ENCODE data around the gene DEXI. TPM values are rescaled to one million over a fixed set of nuclear protein-coding genes. Genes with fewer than 3 reads are reported as not detected.

The DEXI gene
- total and polyA plus RNA-seq, 2 of the 4 experiments (the other 2 are of a cell fraction): 43.7 to 63.6 TPM

GRCh38 chr16:10972819-10973464 is 30.7 kb upstream of the DEXI start:
- no peaks in the 10 kb centered on the region for H3K27me3 ChIP-seq (ENCODE audit: control insufficient read depth, insufficient read depth, low read length)
- peak overlapping the region; percentile 21 for H2BK120ac ChIP-seq (ENCODE audit: low read depth, low read length)
- no peak overlapping the region for H3K9ac ChIP-seq (ENCODE audit: low read depth, low read length)
- H3K4me1 ChIP-seq (ENCODE audit: control insufficient read depth, insufficient read depth, low read length): peaks cover 16% of the 10 kb centered on the region
- DNase-seq: no peak
- peaks cover 17% of the 10 kb centered on the region for H3K36me3 ChIP-seq (ENCODE audit: control insufficient read depth, insufficient read depth, low read length)
- WGBS, 2 experiments (ENCODE audit: extremely low coverage in 2 of 2, insufficient read length in 1 of 2): 83% methylated on average over 2 of the region's 12 CpGs; no CpG with 5 or more reads in 1 of the 2 experiments
- ATAC-seq (ENCODE audit: low read depth): no peak
- peak overlapping the region; percentile 34 for H3K4ac ChIP-seq (ENCODE audit: low read depth, low read length)
- H3K27ac ChIP-seq (ENCODE audit: insufficient read depth, low read length): peak overlapping the region; percentile 77; the same call in 1 of the 2 replicates
- peak overlapping the region; percentile 91; the same call in 1 of the 3 replicates for H2BK15ac ChIP-seq (ENCODE audit: low read depth, low read length)
- no peak overlapping the region for H3K4me3 ChIP-seq (ENCODE audit: insufficient read depth, low read depth, low read length)
- no peak overlapping the region for H2AK9ac ChIP-seq (replicated peaks; ENCODE audit: low read depth, low read length, poor library complexity)
- H3K9me3 ChIP-seq (ENCODE audit: control insufficient read depth, insufficient read depth, low read length): no peaks in the 10 kb centered on the region
- peak overlapping the region; percentile 72 for H3K18ac ChIP-seq (ENCODE audit: low read depth, low read length)
- H3K23ac ChIP-seq (ENCODE audit: low read depth, low read length): no peak overlapping the region
- peak overlapping the region; percentile 77 for H4K91ac ChIP-seq (ENCODE audit: insufficient read depth, low read depth, low read length)
- ChIA-PET CTCF (interaction anchor here (0.6 to 1.1 kb wide), 2 partner anchors 31 to 283 kb away, joined by 3 to 4 read pairs; partner anchors contain the start of gene SOCS1), POLR2A (ENCODE audit: unreplicated experiment) (interaction anchor here (1.2 kb wide), 1 partner anchor 282 kb away, joined by 5 read pairs; no protein-coding TSS in a partner anchor)
- peak overlapping the region; percentile 88 for H4K5ac ChIP-seq (ENCODE audit: low read depth, low read length)
- peaks cover 6% of the 10 kb centered on the region; the same call in 1 of the 2 replicates for H3K9me1 ChIP-seq (ENCODE audit: insufficient read depth, low read length)
- no peak overlapping the region for H2AFZ ChIP-seq (replicated peaks; ENCODE audit: low read length, poor library complexity)
- H2AK5ac ChIP-seq (ENCODE audit: low read depth, low read length): peak overlapping the region; percentile 32; the same call in 1 of the 2 replicates
- peaks cover 3 to 21% of the 10 kb centered on the region in 2 experiments; a peak in 2 of 4 replicates for H3K79me1 ChIP-seq (ENCODE audit: low read depth in 1 of 2, low read length in 2 of 2)
- H2BK5ac ChIP-seq (ENCODE audit: low read depth, low read length, poor library complexity, severe bottlenecking): no peak overlapping the region
- H4K8ac ChIP-seq (ENCODE audit: low read depth in 2 of 2, low read length in 2 of 2): peak overlapping the region in 1 of 2 experiments; percentile 35; a peak in 1 of 4 replicates
- in situ Hi-C loops (cut with MboI; ENCODE audit: low sequenced_read_pairs): loop anchor here (25.0 kb wide), 2 partner anchors 564 to 839 kb away; a partner anchor contains a TSS
- dilution Hi-C loops (cut with HindIII; ENCODE audit: low sequenced_read_pairs, unreplicated experiment): no loop called here
- no peak overlapping the region for H3K56ac ChIP-seq (ENCODE audit: extremely low read depth, insufficient read depth, low read length)
- peak overlapping the region; percentile 14; the same call in 1 of the 2 replicates for H2BK20ac ChIP-seq (ENCODE audit: low read depth, low read length)
- BruUV-seq (replicated peaks): no TSS peak
- intact Hi-C loops (cut with micrococcal nuclease): no loop called here
- no peak overlapping the region for H3K4me2 ChIP-seq (ENCODE audit: low read depth, low read length)
- peak overlapping the region; percentile 6; the same call in 1 of the 2 replicates for H3K14ac ChIP-seq (replicated peaks; ENCODE audit: low read depth, low read length)
- H4K20me1 ChIP-seq (ENCODE audit: insufficient read depth, low read length): no peaks in the 10 kb centered on the region
- no peak for TF ChIP-seq CEBPB (IDR thresholded peaks at IDR 0.05; ENCODE audit: low read depth, low read length)
- no peak for TF ChIP-seq RAD21 (IDR thresholded peaks at IDR 0.05; ENCODE audit: low read length)
- TF ChIP-seq POLR2A (IDR thresholded peaks at IDR 0.05; ENCODE audit: low read depth, low read length): no peak
- TF ChIP-seq RCOR1 (IDR thresholded peaks at IDR 0.05; ENCODE audit: insufficient replicate concordance, low read length): no peak
- TF ChIP-seq BHLHE40 (IDR thresholded peaks at IDR 0.05; ENCODE audit: low read depth, low read length): no peak
- no peak for TF ChIP-seq MAZ (IDR thresholded peaks at IDR 0.05; ENCODE audit: borderline replicate concordance, low read depth, low read length)
- TF ChIP-seq MXI1 (IDR thresholded peaks at IDR 0.05; ENCODE audit: borderline replicate concordance, low read depth, low read length): no peak
- TF ChIP-seq SMC3 (IDR thresholded peaks at IDR 0.05; ENCODE audit: low read depth, low read length): no peak
- no peak for TF ChIP-seq MAFK (IDR thresholded peaks at IDR 0.05; ENCODE audit: low read depth, low read length)
- TF ChIP-seq, protein P1, sequence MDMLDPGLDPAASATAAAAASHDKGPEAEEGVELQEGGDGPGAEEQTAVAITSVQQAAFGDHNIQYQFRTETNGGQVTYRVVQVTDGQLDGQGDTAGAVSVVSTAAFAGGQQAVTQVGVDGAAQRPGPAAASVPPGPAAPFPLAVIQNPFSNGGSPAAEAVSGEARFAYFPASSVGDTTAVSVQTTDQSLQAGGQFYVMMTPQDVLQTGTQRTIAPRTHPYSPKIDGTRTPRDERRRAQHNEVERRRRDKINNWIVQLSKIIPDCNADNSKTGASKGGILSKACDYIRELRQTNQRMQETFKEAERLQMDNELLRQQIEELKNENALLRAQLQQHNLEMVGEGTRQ (IDR thresholded peaks at IDR 0.05; ENCODE audit: low read depth, low read length): no peak
- TF ChIP-seq, protein P2, sequence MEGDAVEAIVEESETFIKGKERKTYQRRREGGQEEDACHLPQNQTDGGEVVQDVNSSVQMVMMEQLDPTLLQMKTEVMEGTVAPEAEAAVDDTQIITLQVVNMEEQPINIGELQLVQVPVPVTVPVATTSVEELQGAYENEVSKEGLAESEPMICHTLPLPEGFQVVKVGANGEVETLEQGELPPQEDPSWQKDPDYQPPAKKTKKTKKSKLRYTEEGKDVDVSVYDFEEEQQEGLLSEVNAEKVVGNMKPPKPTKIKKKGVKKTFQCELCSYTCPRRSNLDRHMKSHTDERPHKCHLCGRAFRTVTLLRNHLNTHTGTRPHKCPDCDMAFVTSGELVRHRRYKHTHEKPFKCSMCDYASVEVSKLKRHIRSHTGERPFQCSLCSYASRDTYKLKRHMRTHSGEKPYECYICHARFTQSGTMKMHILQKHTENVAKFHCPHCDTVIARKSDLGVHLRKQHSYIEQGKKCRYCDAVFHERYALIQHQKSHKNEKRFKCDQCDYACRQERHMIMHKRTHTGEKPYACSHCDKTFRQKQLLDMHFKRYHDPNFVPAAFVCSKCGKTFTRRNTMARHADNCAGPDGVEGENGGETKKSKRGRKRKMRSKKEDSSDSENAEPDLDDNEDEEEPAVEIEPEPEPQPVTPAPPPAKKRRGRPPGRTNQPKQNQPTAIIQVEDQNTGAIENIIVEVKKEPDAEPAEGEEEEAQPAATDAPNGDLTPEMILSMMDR (conservative IDR thresholded peaks at IDR 0.05; ENCODE audit: low read depth, low read length): no peak
- TF ChIP-seq RFX5 (IDR thresholded peaks at IDR 0.05; ENCODE audit: low read depth, low read length): no peak
- TF ChIP-seq NFE2L2 (IDR thresholded peaks at IDR 0.05; ENCODE audit: low read depth, low read length): no peak
- TF ChIP-seq ELK1 (IDR thresholded peaks at IDR 0.05; ENCODE audit: borderline replicate concordance, low read depth, low read length): no peak
